Spleen (tissue), 11 donors: Measurements from ENCODE around the gene RAB3B. TPM values are rescaled to one million over a fixed set of nuclear protein-coding genes. Genes with fewer than 3 reads are reported as not detected.
"Not testable (repeated sequence)": the region's sequence is repeated elsewhere in the genome, so short reads cannot be mapped to it uniquely, and the experiment has no call there.

Experiments
- DNase-seq: peaks from one replicate; pipeline ENCODE4 v3.0.0-alpha.2; 2020
- H3K27ac ChIP-seq, 8 donors: fragments of 200-600 bp; sonication (generic) in 7 of 8; 1 replicate in 4 of 8; 2 replicates in 4 of 8; pipeline versions ENCODE4 v1.5.0 to v1.8.0; 2016 to 2021; ENCODE audit warnings: inconsistent platforms in 4 of 8, mild to moderate bottlenecking in 4 of 8, moderate library complexity in 1 of 8
- H3K27me3 ChIP-seq, 7 donors: fragments of 200-600 bp; sonication (generic) in 6 of 7; replicated peaks in 1 of 7; 1 replicate in 4 of 7; 2 replicates in 3 of 7; pipeline versions ENCODE4 v1.5.0 to v1.8.0; 2016 to 2021; ENCODE audit warnings: inconsistent platforms in 3 of 7, mild to moderate bottlenecking in 1 of 7
- H3K36me3 ChIP-seq, 6 donors: fragments of 200-600 bp; sonication (generic) in 5 of 6; 1 replicate in 4 of 6; 2 replicates in 2 of 6; pipeline versions ENCODE4 v1.5.0 to v1.8.0; 2016 to 2021; ENCODE audit warnings: inconsistent platforms in 2 of 6
- H3K4me1 ChIP-seq, 6 donors: fragments of 200-600 bp; sonication (generic) in 5 of 6; 1 replicate in 3 of 6; 2 replicates in 3 of 6; pipeline versions ENCODE4 v1.5.0 to v1.8.0; 2016 to 2021; ENCODE audit warnings: inconsistent platforms in 3 of 6
- H3K4me3 ChIP-seq, 8 donors: fragments of 200-600 bp; sonication (generic) in 7 of 8; 1 replicate in 4 of 8; 2 replicates in 4 of 8; pipeline versions ENCODE4 v1.5.0 to v1.8.0; 2016 to 2021; ENCODE audit warnings: inconsistent platforms in 4 of 8, mild to moderate bottlenecking in 4 of 8, moderate library complexity in 2 of 8
- H3K9me3 ChIP-seq, 8 donors: fragments of 200-600 bp; sonication (generic) in 7 of 8; 1 replicate in 4 of 8; 2 replicates in 4 of 8; pipeline versions ENCODE4 v1.5.0 to v1.8.0; 2016 to 2021; ENCODE audit warnings: inconsistent platforms in 4 of 8
- CTCF ChIP-seq, 11 experiments: fragments of 200-600 bp in 7 of 11; fragments of 450-650 bp in 4 of 11; sonication (generic) in 4 of 11; IDR thresholded peaks in 8 of 11; conservative IDR thresholded peaks in 3 of 11; 1 replicate in 7 of 11; 2 replicates in 4 of 11; pipeline versions ENCODE4 v1.4.0 to v1.8.0; 2016 to 2021; ENCODE audit warnings: antibody characterized with exemption in 11 of 11, inconsistent platforms in 4 of 11, mild to moderate bottlenecking in 1 of 11
- POLR2A ChIP-seq, 3 donors: fragments of 450-650 bp; IDR thresholded peaks; one replicate each; pipeline ENCODE4 v1.5.1; 2017; ENCODE audit warnings: antibody characterized with exemption in 3 of 3, mild to moderate bottlenecking in 1 of 3
- POLR2AphosphoS5 ChIP-seq, 3 donors: sonication (generic); formaldehyde crosslinking; IDR thresholded peaks; one replicate each; pipeline ENCODE4 v1.5.1; 2017; ENCODE audit warnings: antibody characterized with exemption in 3 of 3
- WGBS, 5 donors: extraction: QIAGEN DNeasy Blood & Tissue Kit in 3 of 5; methylation state at CpG; one replicate each; pipeline versions ENCODE4 v1.1.5 to v1.1.7; 2013 to 2018; 5-methylcytosine and 5-hydroxymethylcytosine counted together
- intact Hi-C: fragments of 100-400 bp; cut with DNase I; formaldehyde crosslinking; loops from one replicate; pipeline ENCODE4 v1.15.0; 2023; ENCODE audit warnings: low total_unique reads
- polyA plus RNA-seq, 3 donors: library from polyadenylated mRNA; stranded (reverse); fragments of 200-250 nt; gene quantifications; one replicate each; pipeline ENCODE4 v1.2.1, GENCODE V29; 2013
- total RNA-seq, 7 donors: library from RNA; depleted of rRNA in 3 of 7; stranded (reverse); fragments of >200 nt in 3 of 7; fragmentation: NEBNext Ultra II Directional in 4 of 7; extraction: Animal tissue kit (Norgen Biotek cat#: 25700) in 4 of 7; gene quantifications; one replicate each; pipeline versions ENCODE4 v1.1.0 to v1.2.1, GENCODE V29; 2016 to 2021
- donor health status: healthy with polysubstance abuse.
- donor health status: DM: no; HTN: no; CAD: no; lungs with moderate emphysema.
- donor health status: DM: no; HTN: no; CAD: no.
- donor health status: Bipolar disorder and iron deficiency.
- donor health status: healthy.
- donor health status: DM: no; HTN: no; CAD: no.
- donor health status: DM: yes; HTN: yes; CAD: no.

The RAB3B gene
- total and polyA plus RNA-seq, 10 donors, result 0.02 to 0.32 (median 0.13) TPM; not detected in 2

- Histone ChIP-seq H3K9me3 (no peaks in the 10 kb centered on the region), H3K27me3 (peaks cover 0 to 9% (median 0%) of the 10 kb centered on the region in 7 donors), H3K27ac (no peak overlapping the region), H3K4me1 (no peaks in the 10 kb centered on the region), H3K36me3 (no peaks in the 10 kb centered on the region), H3K4me3 (no peak overlapping the region)
- intact Hi-C loops, result no loop called here
- WGBS, 5 donors, result 82 to 91% (median 85%) methylated on average over 8 of the region's 8 CpGs
- TF ChIP-seq POLR2A (IDR thresholded peaks at IDR 0.05) (no peak), POLR2AphosphoS5 (IDR thresholded peaks at IDR 0.05) (no peak), CTCF (IDR thresholded peaks at IDR 0.05 in 8 of 11, conservative IDR thresholded peaks at IDR 0.05 in 3 of 11) (no peak)
- DNase-seq, result no peak
Measured at GRCh38 chr1:51969038-51969705, 21.3 kb downstream of the RAB3B start.

- Histone ChIP-seq H3K36me3 (no peaks in the 10 kb centered on the region), H3K4me3 (no peak overlapping the region), H3K9me3 (no peaks in the 10 kb centered on the region), H3K27me3 (peaks cover 0 to 10% (median 0%) of the 10 kb centered on the region in 7 donors), H3K27ac (no peak overlapping the region), H3K4me1 (no peaks in the 10 kb centered on the region)
- TF ChIP-seq POLR2AphosphoS5 (IDR thresholded peaks at IDR 0.05) (no peak), POLR2A (IDR thresholded peaks at IDR 0.05) (no peak), CTCF (IDR thresholded peaks at IDR 0.05 in 8 of 11, conservative IDR thresholded peaks at IDR 0.05 in 3 of 11) (no peak)
- WGBS, 5 donors, result 68 to 86% (median 76%) methylated on average over 1 of the region's 1 CpG
- intact Hi-C loops, result no loop called here
- no peak for DNase-seq
Measured at GRCh38 chr1:51968632-51969031, 21.9 kb downstream of the RAB3B start.

- H3K27me3 ChIP-seq, result peaks cover 0 to 17% (median 0%) of the 10 kb centered on the region in 7 donors
- H3K4me3 ChIP-seq, H3K27ac ChIP-seq, H3K9me3 ChIP-seq, H3K4me1 ChIP-seq, DNase-seq, intact Hi-C loops, H3K36me3 ChIP-seq: not testable (repeated sequence)
- 90 to 100% (median 93%) methylated on average over 1 of the region's 1 CpG for WGBS, 5 donors
Measured at GRCh38 chr1:51967213-51967791, 23.2 kb downstream of the RAB3B start.

GRCh38 chr1:51966559-51966958, 23.9 kb downstream of the RAB3B start:
- TF ChIP-seq CTCF (IDR thresholded peaks at IDR 0.05 in 8 of 11, conservative IDR thresholded peaks at IDR 0.05 in 3 of 11) (no peak), POLR2AphosphoS5 (IDR thresholded peaks at IDR 0.05) (no peak), POLR2A (IDR thresholded peaks at IDR 0.05) (no peak)
- DNase-seq, result no peak
- no peak overlapping the region for H3K27ac ChIP-seq
- no peaks in the 10 kb centered on the region for H3K4me1 ChIP-seq
- H3K36me3 ChIP-seq, result no peaks in the 10 kb centered on the region
- intact Hi-C loops, result no loop called here
- H3K27me3 ChIP-seq, result peaks cover 0 to 24% (median 0%) of the 10 kb centered on the region in 7 donors
- 51 to 83% (median 69%) methylated on average over 2 of the region's 2 CpGs for WGBS, 5 donors
- no peak overlapping the region for H3K4me3 ChIP-seq
- H3K9me3 ChIP-seq, result no peaks in the 10 kb centered on the region
